Type B pancreatic cell (in vitro differentiated cells): ENCODE results near the gene FAM234B. TPM values are rescaled to one million over a fixed set of nuclear protein-coding genes. Genes with fewer than 3 reads are reported as not detected.
A peak's percentile ranks its signal among the peaks of the same experiment; 100 is the strongest.

ENCODE experiments used
- DNase-seq: peaks from one replicate; pipeline ENCODE4 v3.0.0; 2021; ENCODE audit warnings: mixed read lengths; ENCODE audit not compliant: unreplicated experiment; ENCODE audit errors: extremely low spot score
- H3K27ac Mint-ChIP-seq: 2 replicates; pipeline ENCODE4 v1.8.0; 2021; ENCODE audit warnings: mild to moderate bottlenecking, mixed read lengths
- H3K27me3 Mint-ChIP-seq: 2 replicates; pipeline ENCODE4 v1.8.0; 2021; ENCODE audit warnings: mixed read lengths
- H3K36me3 Mint-ChIP-seq: 2 replicates; pipeline ENCODE4 v1.8.0; 2021; ENCODE audit warnings: mixed read lengths
- H3K4me1 Mint-ChIP-seq: one replicate; pipeline ENCODE4 v1.8.0; 2021; ENCODE audit warnings: mixed read lengths; ENCODE audit not compliant: unreplicated experiment
- H3K4me3 Mint-ChIP-seq: 2 replicates; pipeline ENCODE4 v1.8.0; 2021; ENCODE audit warnings: mild to moderate bottlenecking, mixed read lengths
- H3K9me3 Mint-ChIP-seq: 2 replicates; pipeline ENCODE4 v1.8.0; 2021; ENCODE audit warnings: mixed read lengths
- total RNA-seq: library from RNA; stranded (reverse); gene quantifications from 2 replicates; pipeline ENCODE4 v1.2.1, GENCODE V29; 2021; ENCODE audit warnings: low replicate concordance
- TF ChIP-seq, protein P1 (sequence below): fragments of 200-600 bp; sonication (generic); conservative IDR thresholded peaks from 2 replicates; pipeline ENCODE4 v1.5.0; 2021; ENCODE audit warnings: antibody characterized with exemption, mild to moderate bottlenecking

The FAM234B gene
- total RNA-seq, 1 donor from 2014 or later: 11.9 TPM

DNA sequence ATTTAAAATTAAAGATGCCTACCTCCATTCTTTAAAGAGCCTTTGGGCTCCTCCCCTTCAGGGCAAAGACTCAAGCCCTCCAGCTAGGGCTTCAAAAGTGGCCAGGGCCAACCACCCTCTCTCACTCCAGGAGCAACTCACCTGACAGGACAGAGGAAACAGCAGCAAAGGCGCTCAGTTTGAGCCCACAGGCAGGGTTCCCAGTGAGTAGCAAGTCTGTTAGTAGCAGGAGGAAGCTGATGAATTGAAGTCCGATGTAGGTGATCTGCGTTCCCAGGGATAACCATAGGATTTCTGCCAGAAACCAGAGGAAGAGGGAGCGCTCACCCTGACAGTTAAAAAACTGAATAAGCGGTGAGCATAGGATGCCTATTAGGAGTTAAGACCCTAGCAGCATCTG, 43.6 kb downstream of the FAM234B start:
- Mint-ChIP-seq H3K27me3 (peaks cover 11% of the 10 kb centered on the region), H3K4me3 (no peak overlapping the region), H3K27ac (no peak overlapping the region), H3K4me1 (peaks cover 5% of the 10 kb centered on the region), H3K9me3 (no peaks in the 10 kb centered on the region), H3K36me3 (peaks cover 31% of the 10 kb centered on the region)
- DNase-seq: no peak
- TF ChIP-seq, protein P1, sequence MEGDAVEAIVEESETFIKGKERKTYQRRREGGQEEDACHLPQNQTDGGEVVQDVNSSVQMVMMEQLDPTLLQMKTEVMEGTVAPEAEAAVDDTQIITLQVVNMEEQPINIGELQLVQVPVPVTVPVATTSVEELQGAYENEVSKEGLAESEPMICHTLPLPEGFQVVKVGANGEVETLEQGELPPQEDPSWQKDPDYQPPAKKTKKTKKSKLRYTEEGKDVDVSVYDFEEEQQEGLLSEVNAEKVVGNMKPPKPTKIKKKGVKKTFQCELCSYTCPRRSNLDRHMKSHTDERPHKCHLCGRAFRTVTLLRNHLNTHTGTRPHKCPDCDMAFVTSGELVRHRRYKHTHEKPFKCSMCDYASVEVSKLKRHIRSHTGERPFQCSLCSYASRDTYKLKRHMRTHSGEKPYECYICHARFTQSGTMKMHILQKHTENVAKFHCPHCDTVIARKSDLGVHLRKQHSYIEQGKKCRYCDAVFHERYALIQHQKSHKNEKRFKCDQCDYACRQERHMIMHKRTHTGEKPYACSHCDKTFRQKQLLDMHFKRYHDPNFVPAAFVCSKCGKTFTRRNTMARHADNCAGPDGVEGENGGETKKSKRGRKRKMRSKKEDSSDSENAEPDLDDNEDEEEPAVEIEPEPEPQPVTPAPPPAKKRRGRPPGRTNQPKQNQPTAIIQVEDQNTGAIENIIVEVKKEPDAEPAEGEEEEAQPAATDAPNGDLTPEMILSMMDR: no peak

DNA sequence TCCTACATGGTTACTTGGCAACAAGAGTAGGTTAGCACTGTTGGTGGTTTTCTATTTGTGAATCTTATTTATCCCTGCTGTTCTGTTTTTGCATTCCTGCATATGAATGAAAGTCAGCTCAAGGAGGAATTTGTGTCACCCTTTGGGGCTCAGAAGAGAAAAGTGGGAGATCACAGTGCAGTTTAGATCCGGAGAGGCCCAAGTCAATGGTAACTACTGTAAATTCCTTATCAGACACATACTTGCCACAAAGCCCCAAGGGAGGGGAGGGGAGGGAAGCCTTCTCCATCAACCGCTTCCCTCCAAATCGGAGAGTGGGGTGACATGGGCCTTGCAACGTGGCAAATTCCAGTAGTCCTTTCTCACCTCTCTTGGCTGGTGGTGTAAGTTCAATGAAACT, 44.3 kb downstream of the FAM234B start:
- peaks cover 11% of the 10 kb centered on the region for H3K27me3 Mint-ChIP-seq
- no peak overlapping the region for H3K27ac Mint-ChIP-seq
- peaks cover 5% of the 10 kb centered on the region for H3K4me1 Mint-ChIP-seq

DNA sequence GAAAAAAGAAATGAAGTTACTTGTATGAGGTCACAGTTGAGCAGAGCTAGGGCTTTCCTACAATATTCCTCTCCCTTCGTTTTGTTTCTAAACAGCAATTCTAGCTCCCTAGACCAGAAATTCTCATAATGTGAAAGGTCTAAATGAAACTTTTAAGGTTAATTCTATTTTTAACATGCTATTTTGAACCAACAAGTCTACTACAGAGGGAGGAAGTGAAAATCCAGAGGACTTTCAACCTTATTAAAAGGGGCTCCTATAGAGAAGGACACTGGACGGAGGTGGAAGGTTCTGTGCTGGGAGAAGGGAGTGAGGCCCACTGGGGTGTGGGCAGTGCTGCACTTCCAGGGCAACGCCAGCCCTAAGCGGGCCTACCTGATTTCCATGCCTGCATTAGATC, 45.9 kb downstream of the FAM234B start:
- H3K36me3 Mint-ChIP-seq: peaks cover 20% of the 10 kb centered on the region
- peaks cover 5% of the 10 kb centered on the region for H3K4me1 Mint-ChIP-seq
- peaks cover 11% of the 10 kb centered on the region for H3K27me3 Mint-ChIP-seq
- TF ChIP-seq, protein P1: no peak
- no peak overlapping the region for H3K27ac Mint-ChIP-seq
- H3K9me3 Mint-ChIP-seq: no peaks in the 10 kb centered on the region
- no peak for DNase-seq
- H3K4me3 Mint-ChIP-seq: no peak overlapping the region

More for the DNA sequence above, 44.3 kb downstream of the FAM234B start:
- Mint-ChIP-seq H3K36me3 (peaks cover 26% of the 10 kb centered on the region), H3K9me3 (no peaks in the 10 kb centered on the region), H3K4me3 (no peak overlapping the region)
- TF ChIP-seq, protein P1: no peak
- DNase-seq: no peak

DNA sequence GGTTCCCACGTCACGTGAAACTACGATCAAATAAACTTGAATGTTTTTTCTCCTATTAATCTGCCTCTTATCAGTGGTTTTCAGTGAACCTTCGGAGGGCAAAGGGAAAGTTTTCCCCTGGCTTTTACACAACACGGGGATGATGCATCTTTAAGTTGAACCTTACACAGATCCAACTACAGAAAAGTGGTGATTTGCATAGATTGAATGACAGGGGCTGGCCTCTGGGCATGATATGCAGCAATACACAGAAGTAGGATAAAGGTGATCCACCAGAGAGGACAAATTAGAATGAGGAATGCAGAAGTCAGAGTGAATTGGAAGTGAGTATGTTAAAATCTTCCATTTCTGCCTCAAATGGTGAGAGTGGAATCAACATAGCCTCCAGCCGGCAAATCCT, 47.7 kb downstream of the FAM234B start:
- Mint-ChIP-seq H3K36me3 (peaks cover 6% of the 10 kb centered on the region), H3K9me3 (no peaks in the 10 kb centered on the region), H3K27me3 (peaks cover 7% of the 10 kb centered on the region), H3K27ac (peak overlapping the region; percentile 62), H3K4me3 (peak overlapping the region; percentile 29), H3K4me1 (peaks cover 5% of the 10 kb centered on the region)
- TF ChIP-seq, protein P1: no peak
- no peak for DNase-seq

DNA sequence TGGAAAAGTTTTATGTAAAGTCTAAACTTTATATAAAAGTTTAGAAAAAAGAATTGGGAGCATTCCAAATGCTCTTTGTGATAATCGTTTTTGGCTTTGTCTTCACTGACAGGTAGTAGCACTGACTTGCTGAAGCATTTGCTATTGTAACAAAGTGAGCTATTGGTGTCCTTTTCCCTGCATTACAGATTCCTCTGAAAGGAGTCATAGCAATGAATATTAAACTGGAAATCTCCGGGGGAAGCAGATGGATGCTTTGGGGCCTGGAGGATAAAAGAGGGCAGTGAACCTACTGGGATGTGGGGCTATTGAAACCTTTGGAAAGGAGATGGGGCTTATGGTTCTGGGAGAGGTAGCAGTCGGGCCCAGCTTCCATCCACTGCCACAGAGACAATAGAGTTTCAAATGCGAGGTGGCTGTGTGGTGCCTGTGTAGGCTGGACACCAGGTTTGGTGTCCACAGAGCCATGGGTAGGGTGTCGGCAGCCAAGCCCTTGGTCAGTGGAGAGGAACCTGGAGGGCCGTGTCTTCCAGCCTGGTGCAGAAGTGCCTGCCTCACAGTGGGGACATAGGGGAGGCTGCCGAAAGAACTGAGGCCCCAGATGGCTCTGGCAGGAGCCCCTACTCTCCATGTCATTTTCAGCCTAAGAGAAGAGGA, 49.1 kb downstream of the FAM234B start:
- TF ChIP-seq, protein P1: no peak
- Mint-ChIP-seq H3K4me1 (peaks cover 10% of the 10 kb centered on the region), H3K27me3 (peaks cover 7% of the 10 kb centered on the region), H3K36me3 (peaks cover 3% of the 10 kb centered on the region), H3K4me3 (no peak overlapping the region), H3K27ac (peak overlapping the region; percentile 34), H3K9me3 (no peaks in the 10 kb centered on the region)
- DNase-seq: no peak

DNA sequence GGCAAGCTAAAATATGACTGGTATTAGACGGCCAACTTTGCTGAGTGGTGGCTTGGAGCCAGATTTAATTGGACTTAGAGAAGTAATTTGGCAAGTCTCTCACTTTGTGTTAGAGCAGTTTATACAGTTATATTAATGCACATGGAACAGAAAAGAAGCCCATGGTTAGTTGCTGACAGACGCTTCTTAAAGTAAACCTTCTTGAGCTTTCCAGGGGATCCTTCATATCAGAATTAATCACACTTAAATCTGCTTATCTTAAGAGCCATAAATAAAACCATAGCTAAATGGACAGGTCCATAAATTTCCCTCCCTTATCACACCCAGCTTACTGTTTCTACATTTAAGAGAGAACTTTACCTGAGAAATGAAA, 49.7 kb downstream of the FAM234B start:
- DNase-seq: no peak
- Mint-ChIP-seq H3K4me1 (peaks cover 15% of the 10 kb centered on the region), H3K27ac (peak overlapping the region; percentile 34), H3K27me3 (peaks cover 7% of the 10 kb centered on the region), H3K36me3 (peaks cover 3% of the 10 kb centered on the region), H3K4me3 (peak overlapping the region; percentile 10), H3K9me3 (no peaks in the 10 kb centered on the region)
- TF ChIP-seq, protein P1: no peak
